BLaER1 treated with 17β-estradiol and CSF1 and Interleukin-3, amounts not matched to agents 10 nM and 100 nM (cell line): Measurements from ENCODE around the gene ZFYVE28.

Experiments
- H3K27ac ChIP-seq, 11 experiments: shearing (Covaris generic); formaldehyde crosslinking; 2 replicates each; pipeline ENCODE4 v1.8.1; 2022
- H3K27me3 ChIP-seq, 11 experiments: shearing (Covaris generic); formaldehyde crosslinking; 2 replicates each; pipeline ENCODE4 v1.8.1; 2022
- H3K36me3 ChIP-seq, 11 experiments: shearing (Covaris generic); formaldehyde crosslinking; 2 replicates each; pipeline ENCODE4 v1.8.1; 2022
- H3K4me1 ChIP-seq, 10 experiments: shearing (Covaris generic); formaldehyde crosslinking; 2 replicates each; pipeline ENCODE4 v1.8.1; 2022
- H3K4me2 ChIP-seq, 11 experiments: shearing (Covaris generic); formaldehyde crosslinking; 2 replicates each; pipeline ENCODE4 v1.8.1; 2022
- H3K4me3 ChIP-seq, 10 experiments: shearing (Covaris generic); formaldehyde crosslinking; 2 replicates each; pipeline ENCODE4 v1.8.1; 2022
- H3K9ac ChIP-seq, 11 experiments: shearing (Covaris generic); formaldehyde crosslinking; 2 replicates each; pipeline ENCODE4 v1.8.1; 2022
- H3K9me3 ChIP-seq, 11 experiments: shearing (Covaris generic); formaldehyde crosslinking; replicated peaks in 1 of 11; 2 replicates each; pipeline ENCODE4 v1.8.1; 2022
- H4K20me1 ChIP-seq, 11 experiments: shearing (Covaris generic); formaldehyde crosslinking; 2 replicates each; pipeline ENCODE4 v1.8.1; 2022
- Cebpa-rat ChIP-seq, 11 experiments: shearing (Covaris generic); IDR thresholded peaks; 2 replicates each; pipeline ENCODE4 v1.8.1; 2022

The ZFYVE28 gene

GRCh38 chr4:2347190-2347589 lies 71.3 kb downstream of the ZFYVE28 start:
- TF ChIP-seq Cebpa-rat (IDR thresholded peaks at IDR 0.05) = no peak
- no peak overlapping the region for H3K4me2 ChIP-seq
- no peak overlapping the region for H3K27ac ChIP-seq
- no peak overlapping the region for H3K9ac ChIP-seq
- no peaks in the 10 kb centered on the region for H3K36me3 ChIP-seq
- H3K27me3 ChIP-seq = no peaks in the 10 kb centered on the region
- H3K4me1 ChIP-seq = peaks cover 0 to 3% (median under 1%) of the 10 kb centered on the region in 10 experiments; a peak in 9 of 20 replicates
- no peaks in the 10 kb centered on the region for H4K20me1 ChIP-seq
- H3K4me3 ChIP-seq = no peak overlapping the region
- peaks cover 6 to 30% (median 20%) of the 10 kb centered on the region in 11 experiments; a peak in 16 of 22 replicates for H3K9me3 ChIP-seq

GRCh38 chr4:2343476-2343875 lies 75.0 kb downstream of the ZFYVE28 start:
- Histone ChIP-seq H3K4me3 (no peak overlapping the region), H3K4me2 (no peak overlapping the region), H4K20me1 (peaks cover 0 to 6% (median 0%) of the 10 kb centered on the region in 11 experiments; a peak in 1 of 22 replicates), H3K9ac (no peak overlapping the region), H3K4me1 (peaks cover 0 to 6% (median 0%) of the 10 kb centered on the region in 10 experiments; a peak in 4 of 20 replicates), H3K27me3 (no peaks in the 10 kb centered on the region), H3K9me3 (peaks cover 6 to 30% (median 20%) of the 10 kb centered on the region in 11 experiments; a peak in 16 of 22 replicates), H3K27ac (no peak overlapping the region), H3K36me3 (no peaks in the 10 kb centered on the region; a peak in 1 of 22 replicates)
- TF ChIP-seq Cebpa-rat (IDR thresholded peaks at IDR 0.05) = no peak

- H3K36me3 ChIP-seq = peaks cover 0 to 4% (median 0%) of the 10 kb centered on the region in 11 experiments; a peak in 1 of 22 replicates
- peaks cover 0 to 6% (median 0%) of the 10 kb centered on the region in 10 experiments; a peak in 4 of 20 replicates for H3K4me1 ChIP-seq
- H3K9ac ChIP-seq = no peak overlapping the region
- H3K27me3 ChIP-seq = no peaks in the 10 kb centered on the region
- peaks cover 0 to 6% (median 0%) of the 10 kb centered on the region in 11 experiments; a peak in 2 of 22 replicates for H4K20me1 ChIP-seq
- H3K27ac ChIP-seq = no peak overlapping the region
- H3K9me3 ChIP-seq = peaks cover 3 to 22% (median 16%) of the 10 kb centered on the region in 11 experiments; a peak in 16 of 22 replicates
- peak overlapping the region in 1 of 11 experiments; percentile 14; a peak in 2 of 22 replicates for H3K4me2 ChIP-seq
- peak in 2 of 11 experiments; percentile 19 to 32; a peak in 1 of 22 replicates for TF ChIP-seq Cebpa-rat (IDR thresholded peaks at IDR 0.05)
- no peak overlapping the region for H3K4me3 ChIP-seq
Measured at GRCh38 chr4:2341911-2342652, 76.4 kb downstream of the ZFYVE28 start.

GRCh38 chr4:2341261-2341841 lies 77.1 kb downstream of the ZFYVE28 start:
- Histone ChIP-seq H3K36me3 (peaks cover 0 to 4% (median 0%) of the 10 kb centered on the region in 11 experiments; a peak in 1 of 22 replicates), H3K4me3 (no peak overlapping the region), H3K9ac (no peak overlapping the region), H3K9me3 (peaks cover 0 to 16% (median 8%) of the 10 kb centered on the region in 11 experiments; a peak in 13 of 22 replicates), H3K27me3 (no peaks in the 10 kb centered on the region), H3K4me2 (no peak overlapping the region), H4K20me1 (peaks cover 0 to 6% (median 0%) of the 10 kb centered on the region in 11 experiments; a peak in 2 of 22 replicates), H3K4me1 (peaks cover 0 to 6% (median 0%) of the 10 kb centered on the region in 10 experiments; a peak in 4 of 20 replicates), H3K27ac (no peak overlapping the region)
- no peak for TF ChIP-seq Cebpa-rat (IDR thresholded peaks at IDR 0.05)

DNA sequence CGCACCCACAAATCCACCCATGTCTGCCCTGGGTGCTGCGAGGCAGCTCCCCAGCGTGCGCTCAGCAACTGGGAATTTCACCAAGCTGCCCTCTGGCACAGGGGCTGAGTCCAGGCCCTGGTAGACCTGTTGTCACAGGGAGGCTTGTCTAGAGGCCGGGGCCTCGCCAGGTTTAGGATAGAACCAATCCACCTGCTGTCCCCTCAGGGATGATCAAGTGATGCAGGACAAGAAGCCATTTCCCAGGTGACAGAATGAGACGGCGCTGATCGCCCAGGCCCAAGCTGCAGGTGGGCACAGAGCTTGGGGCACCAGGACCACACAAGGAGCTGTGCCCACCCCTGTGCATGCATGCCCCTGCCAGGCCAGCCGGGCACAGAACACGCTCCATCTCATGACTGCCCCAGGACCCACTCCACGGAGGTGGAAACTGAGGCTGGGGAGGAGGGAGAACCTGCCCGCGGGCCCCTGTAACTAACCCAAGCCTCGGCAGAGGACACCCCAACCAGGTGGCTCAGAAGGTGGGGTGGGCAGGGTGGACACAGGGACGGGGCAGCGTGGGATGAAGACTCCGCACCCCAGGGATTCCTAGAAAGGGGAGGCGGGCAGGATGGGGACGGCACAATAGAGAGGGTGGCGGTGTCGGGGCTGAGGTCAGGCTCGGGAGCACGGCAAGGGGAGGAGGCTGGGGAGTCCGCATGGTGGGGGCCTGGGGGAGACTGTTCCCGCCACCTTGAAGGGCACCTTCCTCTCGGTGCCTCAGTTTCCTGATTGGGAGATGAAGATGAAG lies 78.0 kb downstream of the ZFYVE28 start:
- peaks cover 6 to 13% (median 7%) of the 10 kb centered on the region in 10 experiments for H3K4me1 ChIP-seq
- H3K9me3 ChIP-seq = peaks cover 0 to 8% (median under 1%) of the 10 kb centered on the region in 11 experiments; a peak in 4 of 22 replicates
- no peak overlapping the region for H3K4me3 ChIP-seq
- peaks cover 0 to 6% (median 0%) of the 10 kb centered on the region in 11 experiments; a peak in 3 of 22 replicates for H4K20me1 ChIP-seq
- H3K27ac ChIP-seq = no peak overlapping the region
- no peak overlapping the region for H3K4me2 ChIP-seq
- no peaks in the 10 kb centered on the region for H3K27me3 ChIP-seq
- TF ChIP-seq Cebpa-rat (IDR thresholded peaks at IDR 0.05) = no peak
- peaks cover 0 to 4% (median 0%) of the 10 kb centered on the region in 11 experiments; a peak in 1 of 22 replicates for H3K36me3 ChIP-seq
- H3K9ac ChIP-seq = no peak overlapping the region

- peaks cover 0 to 4% (median 0%) of the 10 kb centered on the region in 11 experiments; a peak in 1 of 22 replicates for H3K36me3 ChIP-seq
- H3K27ac ChIP-seq = no peak overlapping the region
- no peak overlapping the region for H3K4me3 ChIP-seq
- H4K20me1 ChIP-seq = peaks cover 0 to 6% (median 0%) of the 10 kb centered on the region in 11 experiments; a peak in 3 of 22 replicates
- H3K4me2 ChIP-seq = no peak overlapping the region
- no peaks in the 10 kb centered on the region for H3K9me3 ChIP-seq
- TF ChIP-seq Cebpa-rat (IDR thresholded peaks at IDR 0.05) = no peak
- no peaks in the 10 kb centered on the region for H3K27me3 ChIP-seq
- no peak overlapping the region for H3K9ac ChIP-seq
- H3K4me1 ChIP-seq = peaks cover 14 to 21% (median 15%) of the 10 kb centered on the region in 10 experiments
Measured at GRCh38 chr4:2339458-2340271, 78.8 kb downstream of the ZFYVE28 start.

GRCh38 chr4:2338754-2339457 lies 79.5 kb downstream of the ZFYVE28 start:
- peaks cover 0 to 6% (median 0%) of the 10 kb centered on the region in 11 experiments; a peak in 4 of 22 replicates for H3K27me3 ChIP-seq
- no peak overlapping the region for H3K4me2 ChIP-seq
- TF ChIP-seq Cebpa-rat (IDR thresholded peaks at IDR 0.05) = no peak
- peaks cover 0 to 8% (median 0%) of the 10 kb centered on the region in 11 experiments; a peak in 5 of 22 replicates for H4K20me1 ChIP-seq
- peaks cover 0 to 4% (median 0%) of the 10 kb centered on the region in 11 experiments; a peak in 1 of 22 replicates for H3K36me3 ChIP-seq
- H3K9me3 ChIP-seq = no peaks in the 10 kb centered on the region
- no peak overlapping the region for H3K4me3 ChIP-seq
- H3K4me1 ChIP-seq = peaks cover 20 to 27% (median 21%) of the 10 kb centered on the region in 10 experiments
- H3K27ac ChIP-seq = no peak overlapping the region
- no peak overlapping the region for H3K9ac ChIP-seq
